HCT116 (cell line): ENCODE results near the gene CABP1. TPM values are rescaled to one million over a fixed set of nuclear protein-coding genes. Genes with fewer than 3 reads are reported as not detected.

Source experiments
- ATAC-seq: fragments of 200-7000 bp; cut with Tn5 transposase; 2 replicates; pipeline ENCODE4 v1.9.1; 2020; ENCODE audit warnings: mild to moderate bottlenecking, moderate library complexity
- BruUV-seq: library from RNA; stranded (reverse); fragments of 400-500 nt; replicated peaks from 2 replicates; lab custom pipeline; 2021; lab: Mats Ljungman, UMichigan
- CTCF ChIA-PET: fragments of 300-600 bp; sonication (Branson Sonifier 250); formaldehyde crosslinking; loops from one replicate; lab custom pipeline; 2021; ENCODE audit warnings: antibody characterized with exemption; lab: Charles Lee
- POLR2A ChIA-PET: fragments of 300-600, 350-600 bp; sonication (Branson Sonifier 250); formaldehyde crosslinking; loops from one replicate; lab custom pipeline; 2021; ENCODE audit warnings: antibody characterized with exemption; lab: Charles Lee
- RAD21 ChIA-PET, 2 experiments: fragments of 300-600 bp; sonication (Branson Sonifier 250); formaldehyde crosslinking; loops; one replicate each; lab custom pipeline; 2023; ENCODE audit warnings: low total read pairs in 2 of 2; ENCODE audit not compliant: uncharacterized antibody in 2 of 2, unreplicated experiment in 2 of 2, low non-redundant PET in 1 of 2; lab: Charles Lee
- DNase-seq: peaks from one replicate; pipeline ENCODE4 v3.0.0-alpha.2; 2010; ENCODE audit warnings: low read depth, low spot score
- H2AFZ ChIP-seq: fragments of 200-600 bp; shearing (Covaris generic), sonication (generic); 2 replicates; pipeline ENCODE4 v1.6.1; 2017; ENCODE audit warnings: low read depth, mixed run types, mixed read lengths, antibody characterized with exemption, low read length; ENCODE audit not compliant: poor library complexity, severe bottlenecking
- H3K27ac ChIP-seq: 2 replicates; pipeline ENCODE4 v1.5.1; 2012; ENCODE audit warnings: low read depth, low read length
- H3K27me3 ChIP-seq: fragments of 200-600 bp; sonication (generic); 2 replicates; pipeline ENCODE4 v1.6.1; 2016; ENCODE audit warnings: mixed run types, low read length, mixed read lengths; ENCODE audit not compliant: insufficient read depth
- H3K36me3 ChIP-seq, 2 experiments: fragments of 200-500 bp in 1 of 2; fragments of 200-600 bp in 1 of 2; sonication (Bioruptor generic) in 1 of 2; sonication (generic) in 1 of 2; 2 replicates each; pipeline versions ENCODE4 v1.5.1 to v1.6.1; 2014 to 2016; ENCODE audit warnings: low read length in 2 of 2, inconsistent platforms in 1 of 2, mixed read lengths in 1 of 2, mixed run types in 1 of 2; ENCODE audit not compliant: insufficient read depth in 2 of 2, control insufficient read depth in 1 of 2
- H3K4me1 ChIP-seq, 2 experiments: fragments of 200-600 bp in 1 of 2; sonication (generic) in 1 of 2; 2 replicates each; pipeline versions ENCODE4 v1.5.1 to v1.6.1; 2012 to 2017; ENCODE audit warnings: low read length in 2 of 2, inconsistent platforms in 1 of 2, mild to moderate bottlenecking in 1 of 2, mixed read lengths in 1 of 2, mixed run types in 1 of 2, moderate library complexity in 1 of 2; ENCODE audit not compliant: insufficient read depth in 2 of 2, control insufficient read depth in 1 of 2
- H3K4me2 ChIP-seq: fragments of 200-600 bp; sonication (generic); 2 replicates; pipeline ENCODE4 v1.6.1; 2017; ENCODE audit warnings: mixed run types, low read length, mixed read lengths
- H3K4me3 ChIP-seq, 2 experiments: fragments of 200-600 bp in 1 of 2; sonication (generic) in 1 of 2; replicated peaks in 1 of 2; 2 replicates each; pipeline ENCODE4 v1.5.1; 2011 to 2016; ENCODE audit warnings: low read length in 2 of 2, control low read depth in 1 of 2, low read depth in 1 of 2, mild to moderate bottlenecking in 1 of 2, mixed read lengths in 1 of 2, mixed run types in 1 of 2
- H3K79me2 ChIP-seq: fragments of 200-600 bp; sonication (generic); 2 replicates; pipeline ENCODE4 v1.6.1; 2017; ENCODE audit warnings: mild to moderate bottlenecking, mixed run types, low read length, moderate library complexity, mixed read lengths; ENCODE audit not compliant: insufficient read depth
- H3K9ac ChIP-seq: fragments of 200-600 bp; sonication (generic); 2 replicates; pipeline ENCODE4 v1.6.1; 2016; ENCODE audit warnings: low read length, mixed read lengths
- H3K9me2 ChIP-seq: fragments of 200-600 bp; sonication (generic), shearing (Covaris generic); 2 replicates; pipeline ENCODE4 v1.6.1; 2017; ENCODE audit warnings: mixed run types, mild to moderate bottlenecking, moderate library complexity; ENCODE audit not compliant: insufficient read depth
- H3K9me3 ChIP-seq, 2 experiments: fragments of 200-500 bp in 1 of 2; fragments of 200-600 bp in 1 of 2; sonication (Bioruptor generic) in 1 of 2; sonication (generic) in 1 of 2; 2 replicates each; pipeline ENCODE4 v1.6.1; 2014 to 2017; ENCODE audit warnings: low read length in 2 of 2, mixed read lengths in 2 of 2, inconsistent platforms in 1 of 2, low read depth in 1 of 2, mild to moderate bottlenecking in 1 of 2, mixed run types in 1 of 2, moderate library complexity in 1 of 2; ENCODE audit not compliant: control insufficient read depth in 1 of 2, insufficient read depth in 1 of 2
- H4K20me1 ChIP-seq: fragments of 200-600 bp; sonication (generic), shearing (Covaris generic); 2 replicates; pipeline ENCODE4 v1.6.1; 2017; ENCODE audit warnings: mixed run types, mild to moderate bottlenecking, moderate library complexity; ENCODE audit not compliant: insufficient read depth
- CBX3 ChIP-seq: IDR thresholded peaks from 2 replicates; pipeline ENCODE4 v1.6.1; 2012; ENCODE audit warnings: low read depth
- CTCF ChIP-seq, 3 experiments: fragments of 200-600 bp in 1 of 3; sonication (generic) in 1 of 3; IDR thresholded peaks in 2 of 3; conservative IDR thresholded peaks in 1 of 3; 2 replicates each; pipeline ENCODE4 v1.5.1; 2012 to 2017; ENCODE audit warnings: low read depth in 2 of 3, low read length in 2 of 3, antibody characterized with exemption in 1 of 3, borderline replicate concordance in 1 of 3, control low read depth in 1 of 3, mild to moderate bottlenecking in 1 of 3, mixed read lengths in 1 of 3, mixed run types in 1 of 3, moderate library complexity in 1 of 3; ENCODE audit not compliant: insufficient read depth in 1 of 3
- EGR1 ChIP-seq: IDR thresholded peaks from 2 replicates; pipeline ENCODE4 v1.6.1; 2012; ENCODE audit warnings: low read depth
- EZH2 ChIP-seq: fragments of 200-600 bp; sonication (generic); IDR thresholded peaks from 2 replicates; pipeline ENCODE4 v1.6.1; 2017; ENCODE audit warnings: antibody characterized with exemption, mixed run types
- FOSL1 ChIP-seq: IDR thresholded peaks from 2 replicates; pipeline ENCODE4 v1.6.1; 2012; ENCODE audit warnings: low read depth
- JUND ChIP-seq: IDR thresholded peaks from 2 replicates; pipeline ENCODE4 v1.6.1; 2012
- MAX ChIP-seq: IDR thresholded peaks from 2 replicates; pipeline ENCODE4 v1.6.1; 2012
- POLR2A ChIP-seq: IDR thresholded peaks from 2 replicates; pipeline ENCODE4 v1.7.0; 2011; ENCODE audit warnings: borderline replicate concordance; ENCODE audit not compliant: insufficient read depth, insufficient read length; ENCODE audit errors: extremely low read depth
- POLR2AphosphoS5 ChIP-seq: IDR thresholded peaks from 2 replicates; pipeline ENCODE4 v1.6.1; 2011; ENCODE audit warnings: mild to moderate bottlenecking, low read depth, low read length, moderate library complexity
- SIN3A ChIP-seq: IDR thresholded peaks from 2 replicates; pipeline ENCODE4 v1.6.1; 2012; ENCODE audit warnings: low read depth
- SP1 ChIP-seq: IDR thresholded peaks from 2 replicates; pipeline ENCODE4 v1.6.1; 2012; ENCODE audit warnings: low read depth
- ZFX ChIP-seq: fragments of 450-650 bp; IDR thresholded peaks from 2 replicates; pipeline ENCODE4 v1.6.1; 2017
- ZNF274 ChIP-seq: fragments of 200-500 bp; sonication (Bioruptor generic); IDR thresholded peaks from 2 replicates; pipeline ENCODE4 v1.6.1; 2014; ENCODE audit warnings: mild to moderate bottlenecking, low read depth, low read length, inconsistent platforms
- intact Hi-C: fragments of 100-400 bp; cut with micrococcal nuclease; formaldehyde crosslinking; loops from 2 replicates; pipeline ENCODE4 v1.10.0; 2022
- total RNA-seq: library from RNA; stranded (reverse); gene quantifications from one replicate; pipeline ENCODE4 v1.2.1, GENCODE V29; 2021; ENCODE audit not compliant: unreplicated experiment

Gene CABP1
- total RNA-seq, 1 experiment from 2014 or later: 0.84 TPM

GRCh38 chr12:120652656-120653435 lies 12.4 kb downstream of the CABP1 start:
- Histone ChIP-seq H3K4me2 (no peak overlapping the region), H3K4me3 (no peak overlapping the region), H4K20me1 (no peaks in the 10 kb centered on the region), H3K9me2 (no peaks in the 10 kb centered on the region), H3K9me3 (no peaks in the 10 kb centered on the region), H2AFZ (no peak overlapping the region), H3K79me2 (no peaks in the 10 kb centered on the region), H3K36me3 (no peaks in the 10 kb centered on the region), H3K27me3 (no peaks in the 10 kb centered on the region), H3K27ac (no peak overlapping the region), H3K9ac (no peak overlapping the region), H3K4me1 (peaks cover 5 to 25% of the 10 kb centered on the region in 2 experiments; a peak in 3 of 4 replicates)
- no TSS peak for BruUV-seq
- intact Hi-C loops: no loop called here
- no peak for DNase-seq
- TF ChIP-seq ZNF274 (no peak), POLR2A (no peak), FOSL1 (no peak), CTCF (IDR thresholded peaks at IDR 0.05 in 2 of 3, conservative IDR thresholded peaks at IDR 0.05 in 1 of 3; ENCODE audit: borderline replicate concordance in 1 of 3, insufficient read depth in 1 of 3, low read depth in 2 of 3, low read length in 2 of 3) (no peak)
- ATAC-seq: no peak
- ChIA-PET POLR2A (interaction anchor here (0.6 kb wide), 1 partner anchor 340 kb away, joined by 3 read pairs; no protein-coding TSS in a partner anchor), RAD21 (interaction anchor here in 1 of 2 experiments (0.7 kb wide), 1 partner anchor 19 kb away, joined by 3 read pairs; no protein-coding TSS in a partner anchor), CTCF (no interaction called here)

- no peak overlapping the region for H2AFZ ChIP-seq
- no peaks in the 10 kb centered on the region for H3K79me2 ChIP-seq
- CTCF ChIA-PET: no interaction called here
- H3K27ac ChIP-seq: no peak overlapping the region
- no peaks in the 10 kb centered on the region for H3K36me3 ChIP-seq
- H3K9me3 ChIP-seq: no peaks in the 10 kb centered on the region
- POLR2A ChIA-PET: interaction anchor here (0.6 to 1.0 kb wide), 2 partner anchors 16 to 340 kb away, joined by 3 read pairs; no protein-coding TSS in a partner anchor
- ATAC-seq (no peak), DNase-seq (no peak)
- H3K27me3 ChIP-seq: no peaks in the 10 kb centered on the region
- peaks cover 4 to 19% of the 10 kb centered on the region in 2 experiments; a peak in 3 of 4 replicates for H3K4me1 ChIP-seq
- no peak overlapping the region for H3K9ac ChIP-seq
- intact Hi-C loops: no loop called here
- H3K4me3 ChIP-seq: no peak overlapping the region
- TF ChIP-seq POLR2AphosphoS5: no peak
- no peak for TF ChIP-seq ZFX
- TF ChIP-seq MAX: no peak
- no peak for TF ChIP-seq SP1
- TF ChIP-seq SIN3A: no peak
- TF ChIP-seq JUND: no peak
- no peak for TF ChIP-seq FOSL1
- TF ChIP-seq EGR1: no peak
- no peak for TF ChIP-seq ZNF274
- TF ChIP-seq EZH2: no peak
- TF ChIP-seq CBX3: no peak
- H3K9me2 ChIP-seq: no peaks in the 10 kb centered on the region
- RAD21 ChIA-PET: no interaction called here
- no peak overlapping the region for H3K4me2 ChIP-seq
- no TSS peak for BruUV-seq
- H4K20me1 ChIP-seq: no peaks in the 10 kb centered on the region
Measured at GRCh38 chr12:120653611-120654010, 13.2 kb downstream of the CABP1 start.
